Loucy (cell line): ENCODE data around the gene ACVR1.

Source experiments
- CTCF ChIP-seq: fragments of 200-600 bp; sonication (generic); conservative IDR thresholded peaks from 2 replicates; pipeline ENCODE4 v1.5.1; 2014; ENCODE audit warnings: mild to moderate bottlenecking, antibody characterized with exemption, low read length
- EZH2phosphoT487 ChIP-seq: fragments of 200-600 bp; IDR thresholded peaks from 2 replicates; pipeline ENCODE4 v1.6.1; 2018; ENCODE audit warnings: antibody characterized with exemption, mild to moderate bottlenecking, moderate library complexity, borderline replicate concordance

GRCh38 chr2:157893611-157894010 lies 17.5 kb upstream of the ACVR1 start:
- TF ChIP-seq CTCF = no peak
- no peak for TF ChIP-seq EZH2phosphoT487
